ENCODE data around the gene PRKAR1B. TPM values are rescaled to one million over a fixed set of nuclear protein-coding genes. Genes with fewer than 3 reads are reported as not detected.

PRKAR1B gene
- total and polyA plus RNA-seq, 7 donors: 9.5 to 26.6 (median 11.4) TPM

GRCh38 chr7:533266-533665 lies 193.8 kb downstream of the PRKAR1B start:
- Histone ChIP-seq H3K27me3 (peaks cover 0 to 7% (median 0%) of the 10 kb centered on the region in 3 donors), H3K36me3 (no peaks in the 10 kb centered on the region), H3K4me1 (peaks cover 0 to 7% (median 3%) of the 10 kb centered on the region in 4 donors), H3K9me3 (no peaks in the 10 kb centered on the region), H3K27ac (no peak overlapping the region), H3K4me3 (no peak overlapping the region)
- intact Hi-C loops (cut with DNase I): no loop called here
- no peak for TF ChIP-seq POLR2A (IDR thresholded peaks at IDR 0.05)
- TF ChIP-seq CTCF (IDR thresholded peaks at IDR 0.05): no peak
- no peak for TF ChIP-seq EP300 (IDR thresholded peaks at IDR 0.05)
- no peak for TF ChIP-seq POLR2AphosphoS5 (IDR thresholded peaks at IDR 0.05)
- 81 to 82% methylated on average over 17 of the region's 17 CpGs for WGBS, 2 donors
- DNase-seq: no peak

- Histone ChIP-seq H3K9me3 (no peaks in the 10 kb centered on the region), H3K4me3 (no peak overlapping the region), H3K27me3 (peaks cover 0 to 7% (median 0%) of the 10 kb centered on the region in 3 donors), H3K4me1 (peaks cover 0 to under 1% (median 0%) of the 10 kb centered on the region in 4 donors), H3K36me3 (no peaks in the 10 kb centered on the region), H3K27ac (no peak overlapping the region)
- no peak for DNase-seq
- TF ChIP-seq CTCF (IDR thresholded peaks at IDR 0.05) (no peak), POLR2AphosphoS5 (IDR thresholded peaks at IDR 0.05) (no peak), EP300 (IDR thresholded peaks at IDR 0.05) (no peak), POLR2A (IDR thresholded peaks at IDR 0.05) (no peak)
- intact Hi-C loops (cut with DNase I): no loop called here
- WGBS, 2 donors: 84 to 86% methylated on average over 15 of the region's 15 CpGs
Measured at GRCh38 chr7:532379-533143, 194.5 kb downstream of the PRKAR1B start.

GRCh38 chr7:531777-532176 lies 195.3 kb downstream of the PRKAR1B start:
- Histone ChIP-seq H3K4me1 (no peaks in the 10 kb centered on the region), H3K27ac (no peak overlapping the region), H3K27me3 (peaks cover 0 to 7% (median 0%) of the 10 kb centered on the region in 3 donors), H3K9me3 (no peaks in the 10 kb centered on the region), H3K4me3 (no peak overlapping the region), H3K36me3 (no peaks in the 10 kb centered on the region)
- 64 to 91% methylated on average over 10 of the region's 10 CpGs for WGBS, 2 donors
- intact Hi-C loops (cut with DNase I): no loop called here
- no peak for DNase-seq
- TF ChIP-seq CTCF (IDR thresholded peaks at IDR 0.05): no peak
- TF ChIP-seq POLR2AphosphoS5 (IDR thresholded peaks at IDR 0.05): no peak
- no peak for TF ChIP-seq EP300 (IDR thresholded peaks at IDR 0.05)
- no peak for TF ChIP-seq POLR2A (IDR thresholded peaks at IDR 0.05)

DNA sequence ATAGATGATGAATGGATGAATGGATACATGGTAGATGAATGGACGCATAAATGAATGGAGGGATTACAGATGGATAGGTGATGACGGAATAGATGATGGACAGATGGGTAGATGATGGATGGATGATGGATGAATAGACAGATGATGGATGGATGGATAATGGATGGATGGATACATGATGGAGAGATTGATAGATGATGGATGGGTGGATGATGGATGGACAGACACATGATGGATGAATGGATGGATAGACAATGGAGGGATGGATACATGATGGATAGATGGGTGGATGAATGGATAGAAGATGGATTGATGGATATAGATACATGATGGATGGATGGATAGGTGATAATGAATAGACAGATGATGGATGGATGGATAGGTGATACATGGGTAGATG lies 198.6 kb downstream of the PRKAR1B start:
- Histone ChIP-seq H3K4me3 (no peak overlapping the region), H3K36me3 (no peaks in the 10 kb centered on the region), H3K27me3 (peaks cover 0 to 7% (median 0%) of the 10 kb centered on the region in 3 donors), H3K4me1 (no peaks in the 10 kb centered on the region), H3K27ac (no peak overlapping the region), H3K9me3 (no peaks in the 10 kb centered on the region)
- DNase-seq: no peak
- WGBS, 2 donors: 96% methylated on average over 2 of the region's 2 CpGs
- TF ChIP-seq CTCF (IDR thresholded peaks at IDR 0.05) (no peak), EP300 (IDR thresholded peaks at IDR 0.05) (no peak), POLR2A (IDR thresholded peaks at IDR 0.05) (no peak), POLR2AphosphoS5 (IDR thresholded peaks at IDR 0.05) (no peak)
- intact Hi-C loops (cut with DNase I): no loop called here

Data from sigmoid colon (tissue), 7 donors.